Measurements from ENCODE around the gene FUT9. TPM values are rescaled to one million over a fixed set of nuclear protein-coding genes. Genes with fewer than 3 reads are reported as not detected.

The FUT9 gene
- total RNA-seq, 1 donor from 2014 or later: not detected

- Histone ChIP-seq H3K27ac (no peak overlapping the region), H3K4me3 (no peak overlapping the region), H3K36me3 (no peaks in the 10 kb centered on the region), H3K9me3 (no peaks in the 10 kb centered on the region), H3K27me3 (no peaks in the 10 kb centered on the region), H3K4me1 (no peaks in the 10 kb centered on the region)
- DNase-seq (no peak), ATAC-seq (no peak)
- TF ChIP-seq CTCF (IDR thresholded peaks at IDR 0.05): no peak
- intact Hi-C loops (cut with DNase I): no loop called here
Measured at GRCh38 chr6:96124778-96125177, 109.0 kb downstream of the FUT9 start.

- Histone ChIP-seq H3K9me3 (no peaks in the 10 kb centered on the region), H3K36me3 (no peaks in the 10 kb centered on the region), H3K27me3 (no peaks in the 10 kb centered on the region), H3K4me3 (no peak overlapping the region), H3K27ac (no peak overlapping the region), H3K4me1 (no peaks in the 10 kb centered on the region)
- no peak for TF ChIP-seq CTCF (IDR thresholded peaks at IDR 0.05)
- DNase-seq (no peak), ATAC-seq (no peak)
- intact Hi-C loops (cut with DNase I): no loop called here
Measured at GRCh38 chr6:96138406-96138805, 122.6 kb downstream of the FUT9 start.

- Histone ChIP-seq H3K9me3 (no peaks in the 10 kb centered on the region), H3K4me3 (no peak overlapping the region), H3K27me3 (no peaks in the 10 kb centered on the region), H3K4me1 (no peaks in the 10 kb centered on the region), H3K27ac (no peak overlapping the region), H3K36me3 (no peaks in the 10 kb centered on the region)
- TF ChIP-seq CTCF (IDR thresholded peaks at IDR 0.05): no peak
- no peak for DNase-seq
- intact Hi-C loops (cut with DNase I): no loop called here
- no peak for ATAC-seq
Measured at GRCh38 chr6:96142142-96142541, 126.4 kb downstream of the FUT9 start.

GRCh38 chr6:96150431-96150830, 134.7 kb downstream of the FUT9 start:
- DNase-seq (no peak), ATAC-seq (no peak)
- H3K27ac ChIP-seq: no peak overlapping the region
- no peak for TF ChIP-seq CTCF (IDR thresholded peaks at IDR 0.05)
- no peak overlapping the region for H3K4me3 ChIP-seq
- no peaks in the 10 kb centered on the region for H3K4me1 ChIP-seq
- no peaks in the 10 kb centered on the region for H3K9me3 ChIP-seq
- no peaks in the 10 kb centered on the region for H3K27me3 ChIP-seq
- intact Hi-C loops (cut with DNase I): no loop called here
- no peaks in the 10 kb centered on the region for H3K36me3 ChIP-seq

- H3K27ac ChIP-seq: no peak overlapping the region
- no peak for ATAC-seq
- no peaks in the 10 kb centered on the region for H3K27me3 ChIP-seq
- no peak overlapping the region for H3K4me3 ChIP-seq
- no peaks in the 10 kb centered on the region for H3K4me1 ChIP-seq
- intact Hi-C loops (cut with DNase I): no loop called here
- no peak for TF ChIP-seq CTCF (IDR thresholded peaks at IDR 0.05)
- no peak for DNase-seq
- H3K36me3 ChIP-seq: no peaks in the 10 kb centered on the region
- H3K9me3 ChIP-seq: no peaks in the 10 kb centered on the region
Measured at GRCh38 chr6:96151707-96152106, 135.9 kb downstream of the FUT9 start.

GRCh38 chr6:96152114-96152708, 136.4 kb downstream of the FUT9 start:
- Histone ChIP-seq H3K27me3 (no peaks in the 10 kb centered on the region), H3K27ac (no peak overlapping the region), H3K9me3 (no peaks in the 10 kb centered on the region), H3K36me3 (no peaks in the 10 kb centered on the region), H3K4me3 (no peak overlapping the region), H3K4me1 (no peaks in the 10 kb centered on the region)
- ATAC-seq: no peak
- no peak for TF ChIP-seq CTCF (IDR thresholded peaks at IDR 0.05)
- intact Hi-C loops (cut with DNase I): no loop called here
- no peak for DNase-seq

Measured in upper lobe of right lung (tissue), 1 donor.